H54 (cell line): ENCODE results near the gene SYTL3.
"Not testable (repeated sequence)": the region's sequence is repeated elsewhere in the genome, so short reads cannot be mapped to it uniquely, and the experiment has no call there.

Experiments used
- DNase-seq: peaks from one replicate; pipeline ENCODE4 v3.0.0; 2011; ENCODE audit warnings: low spot score, mixed read lengths; ENCODE audit not compliant: insufficient read length
- FAIRE-seq: peaks from 3 replicates; lab custom pipeline; 2011; peaks lifted over from hg19 to GRCh38; lab: Jason Lieb, UNC
- POLR2A ChIP-seq: IDR thresholded peaks from 2 replicates; pipeline ENCODE4 v1.6.1; 2011; ENCODE audit warnings: low read depth, mild to moderate bottlenecking, low read length

SYTL3 gene

DNA sequence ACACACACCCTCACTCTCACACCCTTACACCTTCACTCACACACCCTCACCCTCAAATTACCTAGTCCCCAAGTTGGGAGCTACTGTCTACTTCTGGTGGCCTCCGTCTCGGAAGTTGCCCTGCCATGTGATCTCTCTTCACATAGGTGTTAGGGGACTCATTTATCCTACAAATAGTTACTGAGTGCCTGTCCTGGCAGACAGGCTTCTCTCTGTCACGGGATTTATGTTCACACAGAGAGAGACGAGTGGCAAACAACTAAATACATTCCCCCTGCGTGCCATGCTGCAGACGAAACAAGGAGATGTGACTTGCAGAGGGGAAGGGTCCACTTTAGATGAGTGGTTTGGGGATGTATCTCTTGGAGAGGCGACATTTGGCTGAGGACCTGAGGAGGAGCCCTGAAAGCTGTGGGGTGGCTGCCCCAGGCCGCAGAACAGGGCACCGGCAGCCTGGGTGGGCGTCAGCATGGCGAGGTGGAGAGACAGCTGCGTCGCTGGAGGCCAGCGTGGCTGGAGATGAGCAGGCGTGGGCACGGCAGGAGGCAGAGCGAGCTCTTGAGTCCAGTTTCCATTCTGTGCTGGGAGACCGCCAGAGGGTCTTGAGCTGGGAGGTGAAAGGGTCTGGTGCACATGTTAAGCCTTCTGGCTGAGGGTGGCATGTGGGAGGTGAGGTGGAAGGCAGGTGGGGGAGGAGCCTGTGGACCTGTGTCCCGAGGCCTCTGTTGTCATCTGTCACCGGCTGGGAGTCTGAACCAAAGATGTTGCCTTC, 22.5 kb upstream of the SYTL3 start:
- FAIRE-seq = no peak
- no peak for DNase-seq
- TF ChIP-seq POLR2A = no peak

GRCh38 chr6:158627940-158628211, 22.0 kb upstream of the SYTL3 start:
- DNase-seq (no peak), FAIRE-seq (no peak)

GRCh38 chr6:158628542-158628941, 21.3 kb upstream of the SYTL3 start:
- no peak for DNase-seq
- no peak for TF ChIP-seq POLR2A
- FAIRE-seq = no peak

More at GRCh38 chr6:158627940-158628211, 22.0 kb upstream of the SYTL3 start:
- no peak for TF ChIP-seq POLR2A

DNA sequence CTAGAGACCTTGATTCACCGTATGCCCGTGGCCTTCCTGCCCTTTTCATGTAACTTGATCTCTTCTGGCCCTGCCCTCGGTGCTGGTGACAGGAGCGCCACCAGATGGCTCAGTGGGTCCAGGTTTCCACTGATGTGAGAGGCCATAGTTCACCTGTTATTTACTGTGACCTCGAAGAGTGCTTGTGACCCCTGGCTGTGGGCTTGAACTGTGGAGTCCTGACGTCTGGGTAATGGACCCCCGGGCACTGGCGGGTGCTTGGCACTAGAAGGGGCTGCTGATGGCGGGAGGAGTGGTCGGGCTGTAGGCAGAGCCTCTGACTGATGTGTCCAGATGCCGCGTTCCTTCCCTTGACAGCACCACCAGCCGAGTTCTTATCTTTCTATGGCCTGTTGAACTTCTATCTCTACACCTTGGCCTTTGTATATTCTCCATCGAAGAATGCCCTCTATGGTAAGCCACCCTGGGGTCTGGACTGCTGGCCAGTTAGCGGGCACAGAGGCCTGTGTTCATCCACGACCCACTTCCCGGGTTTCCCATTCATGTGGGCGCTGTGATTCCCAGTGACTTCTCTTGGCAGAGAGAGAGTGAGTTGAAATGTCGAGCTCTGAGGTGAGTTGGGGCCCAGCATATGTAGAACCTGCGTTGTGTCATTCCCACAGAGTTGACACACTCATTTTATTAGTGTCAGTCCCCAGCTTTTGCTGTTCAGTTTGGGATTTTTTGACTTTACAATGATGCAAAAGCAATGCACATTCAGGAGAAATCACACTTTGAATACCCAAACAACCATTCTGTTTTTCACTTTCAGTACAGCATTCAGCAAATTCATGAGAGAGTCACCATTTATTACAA, 20.3 kb upstream of the SYTL3 start:
- no peak for TF ChIP-seq POLR2A
- no peak for DNase-seq
- no peak for FAIRE-seq

DNA sequence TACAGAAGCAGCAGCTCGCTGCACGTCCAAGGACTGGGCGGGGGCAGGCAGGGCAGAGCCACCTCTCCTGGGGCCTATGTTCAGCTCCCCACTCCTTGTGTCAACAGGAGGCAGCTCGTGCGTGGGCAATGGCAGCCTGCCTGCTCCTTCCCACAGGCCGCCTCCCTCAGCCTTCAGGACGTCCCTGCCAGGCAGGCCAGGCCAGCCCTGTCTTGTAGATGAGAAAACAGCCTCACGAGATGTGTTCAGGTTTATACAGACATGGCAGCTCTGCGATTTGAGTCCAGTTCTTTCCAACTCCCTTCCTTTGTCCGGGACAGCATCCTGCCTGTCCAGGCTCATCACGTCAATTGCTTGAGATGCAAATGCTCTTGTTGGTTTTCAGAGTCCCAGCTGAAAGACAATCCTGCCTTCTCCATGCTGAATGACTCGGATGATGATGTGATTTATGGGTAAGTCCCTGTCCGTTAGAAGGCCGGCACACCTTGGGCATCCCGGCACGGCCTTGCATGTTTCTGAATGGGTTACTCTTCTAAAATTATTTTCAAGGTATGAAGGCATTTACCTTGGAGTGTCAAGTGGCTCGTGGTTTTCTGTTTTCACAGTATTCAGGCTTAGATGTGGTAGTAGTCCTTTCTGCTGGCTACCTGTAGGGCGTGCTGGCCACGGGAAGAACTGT, 18.8 kb upstream of the SYTL3 start:
- DNase-seq = no peak
- no peak for FAIRE-seq
- TF ChIP-seq POLR2A = no peak

DNA sequence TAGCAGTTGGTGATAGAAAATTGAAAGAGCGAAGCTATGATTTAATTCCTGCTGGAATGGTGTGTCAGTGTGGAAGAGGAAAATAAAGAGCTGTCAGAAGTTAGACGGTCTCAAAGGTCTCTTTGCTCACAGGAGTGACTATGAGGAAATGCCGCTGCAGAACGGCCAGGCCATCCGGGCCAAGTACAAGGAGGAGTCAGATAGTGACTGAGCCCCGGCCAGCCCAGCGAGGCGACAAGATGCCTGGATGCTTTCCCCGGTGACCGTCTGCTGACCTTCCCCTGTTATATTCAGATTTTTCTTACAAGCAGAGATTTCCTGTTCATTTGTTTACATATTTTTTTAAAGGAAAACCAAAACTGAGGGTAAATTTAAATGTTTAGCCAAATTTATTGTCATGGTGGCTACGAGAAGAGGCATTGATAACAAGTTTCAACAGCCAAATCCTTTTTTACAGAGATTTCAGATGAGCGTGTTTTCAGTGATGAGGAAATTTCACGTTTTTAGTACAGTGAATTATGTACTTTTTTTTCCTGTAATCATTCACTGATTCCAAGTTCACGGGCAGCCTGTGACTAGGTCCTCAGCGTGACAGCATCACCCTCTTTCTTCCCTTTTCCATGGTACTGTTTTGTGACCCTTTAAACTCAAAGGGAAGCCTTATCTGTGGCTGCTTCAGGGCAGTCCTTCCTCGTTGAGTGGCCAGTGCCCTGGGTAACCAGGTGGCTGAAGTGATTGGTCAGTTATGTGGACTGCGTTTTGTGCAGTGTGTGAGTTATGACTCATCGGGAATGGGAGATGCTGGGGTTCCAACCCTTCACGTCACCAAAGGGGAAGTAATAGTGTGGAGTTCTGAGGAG, 17.9 kb upstream of the SYTL3 start:
- TF ChIP-seq POLR2A = no peak
- FAIRE-seq (peak; percentile 86), DNase-seq (peak; percentile 82)

DNA sequence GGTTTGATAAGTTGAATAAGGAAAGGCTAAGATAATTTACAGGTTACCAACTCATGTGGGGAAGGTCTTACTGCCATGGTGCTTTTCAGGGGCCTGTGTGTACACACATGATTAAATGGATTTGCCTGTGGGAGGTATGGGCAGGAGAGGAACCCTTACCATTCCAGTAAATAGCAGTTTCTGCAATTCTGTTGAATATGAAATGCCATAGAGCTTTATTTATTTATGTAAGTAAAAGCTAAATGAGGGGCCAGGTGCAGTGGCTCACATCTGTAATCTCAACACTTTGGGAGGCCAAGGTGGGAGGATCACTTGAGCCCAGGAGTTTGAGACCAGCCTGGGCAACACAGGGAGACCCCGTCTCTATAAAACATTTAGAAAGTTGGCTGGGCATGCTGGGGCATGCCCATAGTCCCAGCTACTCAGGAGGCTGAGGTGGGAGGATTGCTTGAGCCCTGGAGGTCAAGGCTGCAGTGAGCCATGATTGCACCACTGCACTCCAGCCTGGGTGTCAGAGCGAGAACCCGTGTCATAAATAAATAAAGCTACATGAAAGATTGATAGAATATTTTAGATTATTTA, 17.2 kb upstream of the SYTL3 start:
- not testable (repeated sequence) for DNase-seq, FAIRE-seq

GRCh38 chr6:158633127-158633526, 16.7 kb upstream of the SYTL3 start:
- no peak for DNase-seq
- TF ChIP-seq POLR2A = no peak
- FAIRE-seq = no peak

DNA sequence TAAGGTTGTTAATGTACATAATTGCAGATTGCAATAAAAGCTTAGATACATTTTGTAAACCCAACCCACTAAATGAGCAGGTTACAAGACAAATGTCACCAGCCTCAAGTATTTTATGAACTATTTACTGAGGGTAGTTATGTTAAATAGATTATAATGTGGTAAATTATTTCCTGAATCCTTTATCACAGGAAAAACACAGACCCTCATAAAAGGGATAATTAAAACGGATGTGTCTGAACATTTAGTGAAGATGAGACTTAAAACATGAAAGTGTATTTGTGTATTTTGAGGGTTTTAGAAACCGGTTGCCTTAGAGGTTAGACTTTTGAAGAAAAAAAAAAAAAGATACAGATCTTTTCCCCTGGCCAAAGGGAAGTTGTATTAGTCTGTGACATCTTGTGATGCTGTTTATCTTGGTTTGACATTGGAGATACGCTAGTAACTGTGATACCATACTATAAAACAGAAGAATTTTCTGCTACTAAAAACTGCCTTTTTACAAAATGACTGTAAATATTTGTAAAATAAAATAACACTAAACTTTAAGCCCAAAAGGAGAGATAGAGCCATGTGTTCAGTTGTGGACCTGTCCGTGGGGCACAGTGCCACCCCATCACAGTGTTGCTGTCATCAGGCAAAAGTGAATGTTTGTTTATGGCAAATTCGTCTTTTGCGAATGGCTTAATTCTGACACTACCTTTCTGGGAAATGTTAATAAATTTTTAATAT, 15.0 kb upstream of the SYTL3 start:
- FAIRE-seq (no peak), DNase-seq (no peak)
- no peak for TF ChIP-seq POLR2A

DNA sequence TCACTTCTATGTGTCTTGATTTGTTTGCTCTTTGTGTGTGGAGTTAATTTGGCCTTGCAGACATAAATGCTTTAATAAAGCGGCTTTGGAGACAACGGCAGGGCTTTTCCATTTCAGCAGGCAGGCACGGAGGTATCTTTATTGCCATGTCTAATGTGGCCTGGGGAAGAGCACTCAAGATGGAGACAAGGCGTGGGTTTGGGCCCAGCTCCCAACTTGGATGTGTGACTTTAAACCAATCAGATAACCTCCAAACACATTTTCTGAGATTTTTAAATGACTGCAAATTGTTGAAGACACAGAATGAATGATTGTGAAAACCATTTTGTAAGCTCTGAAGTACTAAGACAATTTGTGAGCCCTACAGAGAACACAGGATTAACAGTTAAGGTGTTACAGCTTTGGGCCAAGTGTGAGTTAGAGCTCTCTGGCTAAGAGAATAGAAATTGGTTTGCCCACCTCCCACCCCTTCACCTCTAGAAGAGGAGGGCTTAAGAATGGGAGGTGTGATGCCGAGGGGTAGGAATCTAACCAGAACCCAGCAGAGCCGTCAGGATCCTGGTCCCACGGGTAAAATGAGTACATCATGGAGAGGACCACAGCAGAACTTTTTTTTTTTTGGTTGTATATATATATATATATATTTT, 14.3 kb upstream of the SYTL3 start:
- FAIRE-seq = no peak
- no peak for DNase-seq
- no peak for TF ChIP-seq POLR2A

GRCh38 chr6:158636778-158637177, 13.1 kb upstream of the SYTL3 start:
- FAIRE-seq (no peak), DNase-seq (no peak)
- TF ChIP-seq POLR2A = no peak

DNA sequence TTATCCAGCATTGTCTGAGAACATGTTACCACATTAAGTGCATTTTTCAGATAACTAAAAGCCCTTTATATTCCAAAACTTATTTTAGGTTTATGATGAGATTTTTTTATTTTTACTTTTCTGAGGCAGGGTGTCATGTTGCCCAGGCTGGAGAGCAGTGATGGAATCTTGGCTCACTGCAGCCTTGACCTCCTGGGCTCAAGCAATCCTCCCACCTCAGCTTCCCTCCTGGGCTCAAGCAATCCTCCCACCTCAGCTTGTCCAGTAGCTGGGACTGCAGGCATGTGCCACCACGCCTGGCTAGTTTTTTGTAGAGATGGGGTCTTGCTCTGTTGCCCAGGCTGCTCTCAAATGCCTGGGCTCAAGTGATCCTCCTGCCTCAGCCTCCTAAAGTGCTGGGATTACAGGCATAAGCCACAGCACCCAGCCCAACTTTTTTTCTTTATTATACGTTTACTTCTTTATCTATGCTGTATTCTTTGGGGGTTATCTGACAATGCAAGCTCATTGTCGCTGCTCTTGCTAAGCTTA, 11.5 kb upstream of the SYTL3 start:
- TF ChIP-seq POLR2A = no peak
- FAIRE-seq = no peak
- no peak for DNase-seq
